ENCODE data around the gene KSR2.

GRCh38 chr12:117444781-117445180 is 524.0 kb downstream of the KSR2 start:
- TF ChIP-seq CTCF (IDR thresholded peaks at IDR 0.05) = no peak
- TF ChIP-seq POLR2A (IDR thresholded peaks at IDR 0.05) = no peak

Measured in testis (tissue), 2 donors.